ENCODE results near the gene TTR. TPM values are rescaled to one million over a fixed set of nuclear protein-coding genes. Genes with fewer than 3 reads are reported as not detected.

The TTR gene
- total and polyA plus RNA-seq, 2 of the 4 experiments (the other 2 are of a cell fraction): not detected

- no peak for ATAC-seq (ENCODE audit: low read depth)
- intact Hi-C loops (cut with micrococcal nuclease): no loop called here
- Histone ChIP-seq H3K23ac (ENCODE audit: low read depth, low read length) (no peak overlapping the region), H3K27me3 (ENCODE audit: control insufficient read depth, insufficient read depth, low read length) (no peaks in the 10 kb centered on the region), H3K4me1 (ENCODE audit: control insufficient read depth, insufficient read depth, low read length) (no peaks in the 10 kb centered on the region), H3K4me2 (ENCODE audit: low read depth, low read length) (no peak overlapping the region), H4K5ac (ENCODE audit: low read depth, low read length) (no peak overlapping the region), H2AK5ac (ENCODE audit: low read depth, low read length) (no peak overlapping the region), H2AFZ (replicated peaks; ENCODE audit: low read length, poor library complexity) (no peak overlapping the region), H3K18ac (ENCODE audit: low read depth, low read length) (no peak overlapping the region), H3K56ac (ENCODE audit: extremely low read depth, insufficient read depth, low read length) (no peak overlapping the region), H3K4ac (ENCODE audit: low read depth, low read length) (no peak overlapping the region), H3K79me1 (ENCODE audit: low read depth in 1 of 2, low read length in 2 of 2) (no peaks in the 10 kb centered on the region), H3K9me1 (ENCODE audit: insufficient read depth, low read length) (no peaks in the 10 kb centered on the region), H4K20me1 (ENCODE audit: insufficient read depth, low read length) (no peaks in the 10 kb centered on the region), H3K4me3 (ENCODE audit: insufficient read depth, low read depth, low read length) (no peak overlapping the region), H3K27ac (ENCODE audit: insufficient read depth, low read length) (no peak overlapping the region), H2BK120ac (ENCODE audit: low read depth, low read length) (no peak overlapping the region), H4K8ac (ENCODE audit: low read depth in 2 of 2, low read length in 2 of 2) (no peak overlapping the region), H2AK9ac (replicated peaks; ENCODE audit: low read depth, low read length, poor library complexity) (no peak overlapping the region), H3K36me3 (ENCODE audit: control insufficient read depth, insufficient read depth, low read length) (no peaks in the 10 kb centered on the region), H3K9ac (ENCODE audit: low read depth, low read length) (no peak overlapping the region), H3K14ac (replicated peaks; ENCODE audit: low read depth, low read length) (no peak overlapping the region), H2BK15ac (ENCODE audit: low read depth, low read length) (no peak overlapping the region), H2BK20ac (ENCODE audit: low read depth, low read length) (no peak overlapping the region), H3K9me3 (ENCODE audit: control insufficient read depth, insufficient read depth, low read length) (no peaks in the 10 kb centered on the region), H2BK5ac (ENCODE audit: low read depth, low read length, poor library complexity, severe bottlenecking) (no peak overlapping the region), H4K91ac (ENCODE audit: insufficient read depth, low read depth, low read length) (no peak overlapping the region)
- in situ Hi-C loops (cut with MboI; ENCODE audit: low sequenced_read_pairs): loop anchor here (25.0 kb wide), 2 partner anchors 240 to 390 kb away; no protein-coding TSS in a partner anchor
- dilution Hi-C loops (cut with HindIII; ENCODE audit: low sequenced_read_pairs, unreplicated experiment): no loop called here
- no peak for DNase-seq
- POLR2A ChIA-PET (ENCODE audit: unreplicated experiment): no interaction called here
- TF ChIP-seq, protein P1, sequence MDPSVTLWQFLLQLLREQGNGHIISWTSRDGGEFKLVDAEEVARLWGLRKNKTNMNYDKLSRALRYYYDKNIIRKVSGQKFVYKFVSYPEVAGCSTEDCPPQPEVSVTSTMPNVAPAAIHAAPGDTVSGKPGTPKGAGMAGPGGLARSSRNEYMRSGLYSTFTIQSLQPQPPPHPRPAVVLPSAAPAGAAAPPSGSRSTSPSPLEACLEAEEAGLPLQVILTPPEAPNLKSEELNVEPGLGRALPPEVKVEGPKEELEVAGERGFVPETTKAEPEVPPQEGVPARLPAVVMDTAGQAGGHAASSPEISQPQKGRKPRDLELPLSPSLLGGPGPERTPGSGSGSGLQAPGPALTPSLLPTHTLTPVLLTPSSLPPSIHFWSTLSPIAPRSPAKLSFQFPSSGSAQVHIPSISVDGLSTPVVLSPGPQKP (IDR thresholded peaks at IDR 0.05; ENCODE audit: borderline replicate concordance, low read depth, low read length): no peak
- no peak for TF ChIP-seq SMC3 (IDR thresholded peaks at IDR 0.05; ENCODE audit: low read depth, low read length)
- no peak for TF ChIP-seq MAZ (IDR thresholded peaks at IDR 0.05; ENCODE audit: borderline replicate concordance, low read depth, low read length)
- TF ChIP-seq USF2 (IDR thresholded peaks at IDR 0.05; ENCODE audit: low read depth, low read length): no peak
- TF ChIP-seq RCOR1 (IDR thresholded peaks at IDR 0.05; ENCODE audit: insufficient replicate concordance, low read length): no peak
- TF ChIP-seq CTCF (conservative IDR thresholded peaks at IDR 0.05; ENCODE audit: low read depth, low read length): no peak
- TF ChIP-seq POLR2A (IDR thresholded peaks at IDR 0.05; ENCODE audit: low read depth, low read length): no peak
- no peak for TF ChIP-seq NFE2L2 (IDR thresholded peaks at IDR 0.05; ENCODE audit: low read depth, low read length)
- no peak for TF ChIP-seq MXI1 (IDR thresholded peaks at IDR 0.05; ENCODE audit: borderline replicate concordance, low read depth, low read length)
- no peak for TF ChIP-seq FOS (IDR thresholded peaks at IDR 0.05; ENCODE audit: low read depth, low read length)
- no peak for TF ChIP-seq RAD21 (IDR thresholded peaks at IDR 0.05; ENCODE audit: low read length)
- no TSS peak for BruUV-seq (replicated peaks)
- WGBS, 2 experiments (ENCODE audit: extremely low coverage in 2 of 2, insufficient read length in 1 of 2): 70% methylated on average over 2 of the region's 9 CpGs; no CpG with 5 or more reads in 1 of the 2 experiments
- CTCF ChIA-PET: no interaction called here
These were observed 19.3 kb upstream of the TTR start for GRCh38 chr18:31572368-31572767.
